Upper lobe of left lung (tissue), 6 donors: ENCODE data around the gene PREX1. TPM values are rescaled to one million over a fixed set of nuclear protein-coding genes. Genes with fewer than 3 reads are reported as not detected.
"Not testable (repeated sequence)": the region's sequence is repeated elsewhere in the genome, so short reads cannot be mapped to it uniquely, and the experiment has no call there.

Source experiments
- ATAC-seq, 2 donors: fragments of 200-7000 bp; cut with Tn5 transposase; one replicate each; pipeline ENCODE4 v1.9.1; 2022; ENCODE audit warnings: mild to moderate bottlenecking in 2 of 2, moderate library complexity in 2 of 2; ENCODE audit not compliant: low FRiP score in 2 of 2
- DNase-seq, 2 donors: peaks; one replicate each; pipeline ENCODE4 v3.0.0-alpha.2; 2019 to 2020
- H3K27ac ChIP-seq, 4 donors: fragments of 200-600 bp; sonication (generic); one replicate each; pipeline ENCODE4 v1.5.1; 2016 to 2019
- H3K27me3 ChIP-seq, 4 donors: fragments of 200-600 bp; sonication (generic); one replicate each; pipeline ENCODE4 v1.5.1; 2017 to 2019
- H3K36me3 ChIP-seq, 4 donors: fragments of 200-600 bp; sonication (generic); one replicate each; pipeline ENCODE4 v1.5.1; 2016 to 2019
- H3K4me1 ChIP-seq, 4 donors: fragments of 200-600 bp; sonication (generic); one replicate each; pipeline ENCODE4 v1.5.1; 2018 to 2019
- H3K4me3 ChIP-seq, 4 donors: fragments of 200-600 bp; sonication (generic); one replicate each; pipeline ENCODE4 v1.5.1; 2017 to 2019; ENCODE audit warnings: mild to moderate bottlenecking in 2 of 4, moderate library complexity in 1 of 4
- H3K9me3 ChIP-seq, 4 donors: fragments of 200-600 bp; sonication (generic); one replicate each; pipeline ENCODE4 v1.5.1; 2018 to 2019
- EP300 ChIP-seq, 4 donors: sonication (generic); formaldehyde crosslinking; IDR thresholded peaks; one replicate each; pipeline ENCODE4 v1.5.1; 2017; ENCODE audit warnings: antibody characterized with exemption in 4 of 4, control low read depth in 2 of 4
- POLR2A ChIP-seq, 4 donors: fragments of 450-650 bp; IDR thresholded peaks; one replicate each; pipeline ENCODE4 v1.5.1; 2016 to 2017; ENCODE audit warnings: antibody characterized with exemption in 4 of 4, mild to moderate bottlenecking in 2 of 4
- POLR2AphosphoS5 ChIP-seq, 2 donors: sonication (generic); formaldehyde crosslinking; IDR thresholded peaks; one replicate each; pipeline ENCODE4 v1.5.1; 2017; ENCODE audit warnings: antibody characterized with exemption in 2 of 2
- WGBS, 2 donors: methylation state at CpG; one replicate each; pipeline ENCODE4 v1.1.5; 2017 to 2018; 5-methylcytosine and 5-hydroxymethylcytosine counted together
- total RNA-seq, 6 donors: library from RNA; depleted of rRNA in 4 of 6; stranded (reverse); fragments of >200 nt in 4 of 6; gene quantifications; one replicate each; pipeline versions ENCODE4 v1.1.0 to v1.2.1, GENCODE V29; 2016 to 2021
- TF ChIP-seq, protein P1 (sequence below), 6 experiments: fragments of 450-650 bp in 4 of 6; fragments of 200-600 bp in 2 of 6; sonication (generic) in 2 of 6; IDR thresholded peaks; one replicate each; pipeline ENCODE4 v1.5.1; 2016 to 2019; ENCODE audit warnings: antibody characterized with exemption in 6 of 6
- donor health status: DM: no; HTN: no; CAD: no; lungs with moderate emphysema.
- donor health status: DM: no; HTN: yes; CAD: no; lungs with severe emphysema.

The PREX1 gene
- total RNA-seq, 6 donors from 2014 or later = 42.8 to 177 (median 74.6) TPM

DNA sequence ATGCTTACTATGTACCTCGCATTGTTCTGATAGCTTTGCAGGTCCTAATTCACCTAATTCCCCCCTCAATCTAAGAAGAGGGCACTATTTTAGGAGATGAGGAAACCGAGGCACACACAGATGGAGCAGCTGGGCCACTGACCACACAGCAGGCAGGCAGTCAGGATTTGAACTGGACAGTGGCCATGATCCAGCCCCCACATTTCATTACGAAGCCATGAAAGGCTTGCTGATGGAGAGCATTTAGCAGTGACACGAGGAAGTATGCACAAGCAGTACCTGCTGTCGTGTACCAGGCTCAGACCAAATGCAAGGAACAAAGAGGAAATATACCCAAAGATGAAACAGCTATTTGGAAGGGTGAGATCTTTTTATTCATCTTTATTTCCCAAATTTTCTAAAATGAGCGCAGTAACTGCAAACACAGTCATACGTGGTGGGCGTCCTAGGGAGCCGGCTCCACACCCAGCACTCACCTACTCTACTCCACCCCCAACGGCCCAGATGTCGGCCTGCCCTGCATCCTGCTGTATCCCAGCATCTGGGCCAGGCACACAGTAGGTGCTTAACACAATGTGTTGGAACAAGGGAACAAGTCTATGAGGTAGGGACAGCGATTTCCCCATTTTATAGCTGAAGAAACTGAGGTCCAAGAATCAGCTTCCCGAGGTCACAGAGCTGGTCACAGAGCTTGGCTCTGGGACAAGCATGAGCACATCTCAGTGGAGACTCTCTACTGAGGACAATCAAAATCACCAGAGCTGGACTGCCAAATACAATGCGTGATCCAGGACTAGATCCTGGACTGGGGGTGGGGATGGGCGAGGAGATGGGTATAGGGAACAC, 15.0 kb downstream of the PREX1 start:
- 66 to 71% methylated on average over 15 of the region's 15 CpGs for WGBS, 2 donors
- Histone ChIP-seq H3K36me3 (peaks cover 0 to 5% (median 0%) of the 10 kb centered on the region in 4 donors), H3K27me3 (no peaks in the 10 kb centered on the region), H3K4me1 (peaks cover 26 to 64% (median 42%) of the 10 kb centered on the region in 4 donors), H3K9me3 (no peaks in the 10 kb centered on the region), H3K27ac (no peak overlapping the region), H3K4me3 (no peak overlapping the region)
- TF ChIP-seq, protein P1, sequence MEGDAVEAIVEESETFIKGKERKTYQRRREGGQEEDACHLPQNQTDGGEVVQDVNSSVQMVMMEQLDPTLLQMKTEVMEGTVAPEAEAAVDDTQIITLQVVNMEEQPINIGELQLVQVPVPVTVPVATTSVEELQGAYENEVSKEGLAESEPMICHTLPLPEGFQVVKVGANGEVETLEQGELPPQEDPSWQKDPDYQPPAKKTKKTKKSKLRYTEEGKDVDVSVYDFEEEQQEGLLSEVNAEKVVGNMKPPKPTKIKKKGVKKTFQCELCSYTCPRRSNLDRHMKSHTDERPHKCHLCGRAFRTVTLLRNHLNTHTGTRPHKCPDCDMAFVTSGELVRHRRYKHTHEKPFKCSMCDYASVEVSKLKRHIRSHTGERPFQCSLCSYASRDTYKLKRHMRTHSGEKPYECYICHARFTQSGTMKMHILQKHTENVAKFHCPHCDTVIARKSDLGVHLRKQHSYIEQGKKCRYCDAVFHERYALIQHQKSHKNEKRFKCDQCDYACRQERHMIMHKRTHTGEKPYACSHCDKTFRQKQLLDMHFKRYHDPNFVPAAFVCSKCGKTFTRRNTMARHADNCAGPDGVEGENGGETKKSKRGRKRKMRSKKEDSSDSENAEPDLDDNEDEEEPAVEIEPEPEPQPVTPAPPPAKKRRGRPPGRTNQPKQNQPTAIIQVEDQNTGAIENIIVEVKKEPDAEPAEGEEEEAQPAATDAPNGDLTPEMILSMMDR (IDR thresholded peaks at IDR 0.05) = no peak
- no peak for TF ChIP-seq POLR2A (IDR thresholded peaks at IDR 0.05)
- no peak for TF ChIP-seq POLR2AphosphoS5 (IDR thresholded peaks at IDR 0.05)
- no peak for TF ChIP-seq EP300 (IDR thresholded peaks at IDR 0.05)
- no peak for ATAC-seq
- DNase-seq = no peak

DNA sequence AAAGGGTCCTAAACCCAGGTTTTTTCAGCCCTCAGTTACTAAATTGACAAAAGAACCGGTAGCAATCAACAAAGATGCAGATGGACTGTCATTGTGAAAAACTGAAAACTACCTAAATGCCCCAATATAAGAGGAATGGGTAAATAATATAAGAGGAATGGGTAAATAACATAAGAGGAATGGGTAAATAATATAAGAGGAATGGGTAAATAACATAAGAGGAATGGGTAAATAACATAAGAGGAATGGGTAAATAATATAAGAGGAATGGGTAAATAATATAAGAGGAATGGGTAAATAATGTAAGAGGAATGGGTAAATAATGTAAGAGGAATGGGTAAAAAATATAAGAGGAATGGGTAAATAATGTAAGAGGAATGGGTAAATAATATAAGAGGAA, 15.7 kb downstream of the PREX1 start:
- H3K27ac ChIP-seq, DNase-seq, H3K27me3 ChIP-seq, H3K36me3 ChIP-seq, ATAC-seq, H3K9me3 ChIP-seq, H3K4me3 ChIP-seq: not testable (repeated sequence)
- H3K4me1 ChIP-seq = peaks cover 22 to 60% (median 35%) of the 10 kb centered on the region in 4 donors
- WGBS, 2 donors = 46 to 70% methylated on average over 1 of the region's 1 CpG

DNA sequence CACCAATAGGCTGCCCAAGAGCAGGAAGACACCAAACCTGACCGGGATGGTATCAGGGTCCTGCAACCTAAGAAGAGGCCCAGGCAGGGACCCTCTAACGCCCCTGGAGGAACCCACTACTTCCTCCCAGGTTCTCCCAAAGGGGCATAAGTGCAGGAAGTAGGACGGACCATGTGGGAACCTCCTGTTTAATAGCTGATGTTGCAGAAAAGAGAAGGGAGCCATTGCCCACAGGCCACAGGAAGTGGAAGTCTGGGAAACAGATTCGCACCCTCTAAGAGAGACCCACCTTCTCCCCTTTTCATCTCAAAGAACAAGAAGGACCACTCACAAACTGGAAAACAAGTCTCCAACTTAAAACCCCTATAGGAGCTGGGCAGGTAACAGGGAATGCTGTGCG, 18.1 kb downstream of the PREX1 start:
- 51 to 67% methylated on average over 5 of the region's 5 CpGs for WGBS, 2 donors
- TF ChIP-seq EP300 (IDR thresholded peaks at IDR 0.05) (no peak), POLR2AphosphoS5 (IDR thresholded peaks at IDR 0.05) (no peak), POLR2A (IDR thresholded peaks at IDR 0.05) (no peak)
- TF ChIP-seq, protein P1 (IDR thresholded peaks at IDR 0.05) = no peak
- Histone ChIP-seq H3K9me3 (peaks cover 0 to 10% (median 2%) of the 10 kb centered on the region in 4 donors), H3K27me3 (no peaks in the 10 kb centered on the region), H3K4me1 (peaks cover 22 to 66% (median 37%) of the 10 kb centered on the region in 4 donors), H3K27ac (peak overlapping the region in 2 of 4 donors; percentile 0 to 14), H3K36me3 (no peaks in the 10 kb centered on the region), H3K4me3 (no peak overlapping the region)
- DNase-seq = no peak
- no peak for ATAC-seq

DNA sequence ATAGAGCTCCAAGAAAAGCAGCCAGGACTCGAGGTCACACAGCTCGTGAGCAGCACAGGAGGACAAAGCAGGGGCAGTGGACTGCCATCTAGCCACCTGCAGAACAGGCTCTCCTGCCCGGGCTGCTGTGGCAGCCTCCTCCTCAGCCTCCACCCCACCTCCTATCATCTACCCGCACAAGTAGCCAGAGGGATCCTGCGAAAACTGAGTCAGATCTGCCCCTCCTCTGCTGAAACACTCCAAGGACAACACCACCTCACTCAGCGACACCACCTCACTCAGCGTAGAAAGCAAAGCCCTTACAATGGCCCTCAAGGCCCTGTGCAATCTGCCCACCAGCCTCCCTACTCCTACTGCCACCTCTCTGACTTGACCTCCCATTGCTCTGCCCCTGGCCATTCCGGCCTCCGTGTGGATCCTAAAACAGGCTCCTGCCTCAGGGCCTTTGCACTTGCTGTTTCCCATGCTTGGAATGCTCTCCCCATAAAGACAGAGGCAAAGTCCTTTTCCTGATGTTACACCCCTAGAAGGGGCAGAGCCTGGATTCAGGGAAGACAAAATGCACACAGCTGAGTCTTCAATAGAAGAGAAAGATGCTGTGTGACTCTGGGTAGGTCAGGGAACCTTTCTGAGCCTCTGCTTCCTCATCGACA, 19.3 kb downstream of the PREX1 start:
- Histone ChIP-seq H3K4me3 (no peak overlapping the region), H3K36me3 (no peaks in the 10 kb centered on the region), H3K27ac (no peak overlapping the region), H3K27me3 (no peaks in the 10 kb centered on the region), H3K4me1 (peaks cover 17 to 65% (median 38%) of the 10 kb centered on the region in 4 donors), H3K9me3 (peaks cover 0 to 10% (median 2%) of the 10 kb centered on the region in 4 donors)
- DNase-seq (no peak), ATAC-seq (no peak)
- 89 to 91% methylated on average over 8 to 10 of the region's 10 CpGs for WGBS, 2 donors
- TF ChIP-seq POLR2A (IDR thresholded peaks at IDR 0.05) (no peak), EP300 (IDR thresholded peaks at IDR 0.05) (no peak), POLR2AphosphoS5 (IDR thresholded peaks at IDR 0.05) (no peak)
- TF ChIP-seq, protein P1 (IDR thresholded peaks at IDR 0.05) = no peak

DNA sequence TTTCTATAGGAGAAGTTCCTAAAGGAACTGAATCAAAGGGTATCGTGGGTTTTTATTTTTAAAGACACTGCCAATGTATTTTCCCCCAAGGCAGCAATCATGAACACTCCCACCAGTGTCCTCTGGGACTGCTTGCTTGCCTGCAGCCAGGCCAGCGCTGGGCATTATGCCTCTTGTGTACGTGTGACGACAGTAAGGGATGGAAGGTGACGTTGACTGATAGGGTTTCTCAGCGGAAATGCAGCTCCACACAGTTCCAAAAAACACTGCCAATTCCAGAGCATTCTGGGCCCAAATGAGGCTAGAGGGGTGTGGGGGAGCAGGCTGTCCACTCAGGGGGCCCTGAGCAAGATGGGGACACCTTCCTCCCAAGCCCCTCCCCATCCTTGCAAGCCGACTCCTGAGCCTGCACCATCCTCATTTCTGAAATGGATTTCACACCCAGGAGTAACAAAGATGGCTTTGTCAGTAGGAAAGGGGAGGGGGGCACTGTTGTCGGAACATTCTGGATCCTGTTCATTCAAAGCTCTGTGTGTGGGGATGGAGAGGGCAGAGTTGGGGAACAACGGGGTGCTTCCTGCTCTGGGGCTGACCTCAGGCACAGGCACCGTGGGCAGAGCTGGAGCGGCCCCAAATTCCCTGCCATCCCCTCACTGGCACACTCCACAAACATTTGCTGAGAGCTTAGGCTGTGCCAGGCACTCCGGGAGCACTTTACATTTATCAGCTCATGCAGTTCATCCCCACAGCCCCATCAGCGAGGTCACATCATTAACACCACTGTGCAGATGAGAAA, 20.0 kb downstream of the PREX1 start:
- WGBS, 2 donors = 69 to 71% methylated on average over 12 to 13 of the region's 13 CpGs
- Histone ChIP-seq H3K27me3 (no peaks in the 10 kb centered on the region), H3K9me3 (peaks cover 0 to 10% (median 2%) of the 10 kb centered on the region in 4 donors), H3K4me1 (peaks cover 17 to 59% (median 34%) of the 10 kb centered on the region in 4 donors), H3K27ac (peak overlapping the region in 1 of 4 donors; percentile 21), H3K4me3 (no peak overlapping the region), H3K36me3 (no peaks in the 10 kb centered on the region)
- TF ChIP-seq, protein P1 (IDR thresholded peaks at IDR 0.05) = no peak
- TF ChIP-seq POLR2A (IDR thresholded peaks at IDR 0.05) = no peak
- no peak for TF ChIP-seq EP300 (IDR thresholded peaks at IDR 0.05)
- no peak for TF ChIP-seq POLR2AphosphoS5 (IDR thresholded peaks at IDR 0.05)
- DNase-seq = no peak
- no peak for ATAC-seq
